CD4-positive, alpha-beta T cell treated with Interleukin-4 for 4 hours (primary cell): Measurements from ENCODE around the gene LY6G6D.
"Not testable (repeated sequence)": the region's sequence is repeated elsewhere in the genome, so short reads cannot be mapped to it uniquely, and the experiment has no call there.

ENCODE experiments used
- DNase-seq: peaks from one replicate; pipeline ENCODE4 v3.0.0-alpha.2; 2020

Gene LY6G6D

DNA sequence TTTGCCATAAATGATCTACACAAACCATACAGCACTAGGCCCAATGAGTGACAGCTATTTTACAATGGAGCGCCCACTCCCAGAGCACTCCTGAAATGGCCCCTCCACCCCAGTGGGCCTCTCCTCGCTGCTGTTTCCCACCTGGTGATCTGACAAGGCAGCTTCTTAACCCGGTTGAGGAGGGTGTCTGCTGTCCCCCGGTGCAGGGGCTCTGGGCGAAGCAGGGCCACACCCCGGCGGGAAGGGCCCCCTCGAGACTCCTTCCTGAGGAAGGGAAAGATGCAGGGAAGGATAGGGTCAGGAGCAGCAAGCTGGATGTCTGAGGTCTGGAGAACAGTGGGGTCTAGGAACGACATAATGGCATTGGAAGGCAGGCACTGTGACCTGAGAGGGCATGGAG, 22.3 kb upstream of the LY6G6D start:
- DNase-seq: no peak

DNA sequence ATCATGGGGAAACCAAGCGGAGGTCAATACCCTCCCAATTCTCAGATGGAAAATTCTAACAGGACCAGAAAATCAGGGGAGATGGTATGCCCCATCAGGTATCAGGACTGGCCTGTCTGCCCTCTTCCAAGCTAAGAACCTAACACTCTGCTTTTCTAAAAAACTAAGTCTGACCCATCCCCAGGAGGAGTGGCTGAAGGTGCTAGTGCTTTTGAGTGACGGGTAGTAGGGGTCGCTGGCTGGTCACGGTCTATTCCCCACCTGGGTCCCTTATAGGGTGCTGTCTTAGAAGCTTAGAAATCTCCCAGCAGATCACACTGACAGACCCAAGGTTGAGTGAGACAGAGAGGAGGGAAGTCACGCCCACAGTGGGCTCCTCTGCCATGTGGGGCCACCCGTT, 21.6 kb upstream of the LY6G6D start:
- no peak for DNase-seq

- peak; percentile 27 for DNase-seq
Measured at GRCh38 chr6:31697555-31697954, 17.6 kb upstream of the LY6G6D start.

- no peak for DNase-seq
Measured at GRCh38 chr6:31700740-31701401, 14.3 kb upstream of the LY6G6D start.

DNA sequence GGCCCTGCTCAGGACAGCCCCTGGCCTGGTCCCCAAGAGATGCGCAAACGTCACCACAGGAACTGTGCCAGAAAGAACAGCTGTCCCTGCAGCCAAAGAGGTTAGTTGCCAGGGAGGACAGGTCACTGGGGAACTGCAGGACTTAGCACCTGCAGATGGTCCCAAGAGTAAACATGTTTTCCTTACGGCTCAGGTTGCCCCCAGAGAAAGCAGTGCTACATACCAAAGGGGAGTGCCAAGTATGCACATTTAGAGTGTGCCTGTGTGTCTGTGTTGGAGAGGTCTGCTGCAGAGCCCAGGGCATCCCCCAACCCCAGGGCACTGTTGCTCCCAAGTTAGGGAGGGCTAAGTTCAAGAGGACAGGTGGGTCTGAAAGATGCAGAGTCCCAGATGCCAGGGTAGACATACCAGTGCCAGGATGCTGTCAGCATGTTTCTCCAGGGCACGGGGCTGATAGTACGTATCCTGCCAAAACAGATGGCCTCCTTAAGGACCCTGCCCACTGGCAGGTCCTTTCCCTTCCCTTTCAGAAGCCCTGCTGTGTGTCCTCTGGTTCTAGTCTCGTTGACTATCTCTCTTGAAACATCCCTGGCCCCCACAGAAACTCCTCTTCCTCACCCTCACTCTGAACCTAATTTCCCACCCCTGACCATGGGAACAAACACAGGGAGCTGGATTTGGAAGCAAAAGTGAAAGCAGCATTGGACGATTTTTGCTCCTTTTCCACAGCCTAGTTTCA, 13.3 kb upstream of the LY6G6D start:
- no peak for DNase-seq

- peak; percentile 17 for DNase-seq
Measured at GRCh38 chr6:31702405-31702818, 12.7 kb upstream of the LY6G6D start.

GRCh38 chr6:31702819-31703716, 12.1 kb upstream of the LY6G6D start, which contains the start of gene ABHD16A:
Gene ABHD16A (minus strand): TSS chr6:31703324. CDS start chr6:31703281, 43 bp downstream.
- DNase-seq: peak; percentile 98

DNA sequence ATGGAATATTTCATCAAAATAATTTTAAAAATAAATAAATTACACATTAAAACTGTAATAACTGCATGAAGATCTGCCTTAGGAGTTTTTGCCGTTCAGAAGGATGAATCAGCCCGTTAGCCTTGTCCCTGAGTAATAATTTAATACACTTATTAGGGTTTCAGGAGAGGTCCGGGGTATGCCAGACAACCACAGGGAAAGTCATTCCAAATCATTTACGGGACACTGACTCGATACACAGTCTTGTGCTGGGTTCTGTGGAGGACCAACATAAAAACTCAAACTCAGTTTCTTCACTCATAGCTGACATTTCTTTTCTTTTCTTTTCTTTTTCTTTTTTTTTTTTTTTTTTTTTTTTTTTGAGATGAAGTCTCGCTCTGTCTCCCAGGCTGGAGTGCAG, 9.2 kb upstream of the LY6G6D start:
- no peak for DNase-seq

DNA sequence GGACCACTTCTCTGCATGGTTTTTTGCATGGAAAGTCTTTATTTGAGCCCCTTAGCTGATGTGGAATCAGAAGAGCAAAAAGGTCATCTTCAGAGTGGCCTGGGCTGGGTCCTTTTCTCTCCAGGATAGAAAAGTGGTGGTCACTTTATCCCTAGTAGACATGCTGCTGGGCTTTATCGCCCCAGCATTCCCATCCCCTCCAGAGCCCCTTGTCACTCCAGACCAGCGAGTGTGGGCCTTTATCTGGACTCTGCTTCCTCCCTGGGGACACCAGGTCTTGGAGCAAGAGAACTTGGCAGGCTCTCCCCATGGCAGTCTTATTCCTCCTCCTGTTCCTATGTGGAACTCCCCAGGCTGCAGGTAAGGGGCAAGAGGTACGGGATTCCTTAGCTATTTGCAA, 8.5 kb upstream of the LY6G6D start, which contains the start of gene LY6G6F:
TSS of gene LY6G6F (plus strand) at position 268 of the 400 bp plus-strand sequence. CDS start at position 309, 41 bp downstream.
- DNase-seq: no peak

DNA sequence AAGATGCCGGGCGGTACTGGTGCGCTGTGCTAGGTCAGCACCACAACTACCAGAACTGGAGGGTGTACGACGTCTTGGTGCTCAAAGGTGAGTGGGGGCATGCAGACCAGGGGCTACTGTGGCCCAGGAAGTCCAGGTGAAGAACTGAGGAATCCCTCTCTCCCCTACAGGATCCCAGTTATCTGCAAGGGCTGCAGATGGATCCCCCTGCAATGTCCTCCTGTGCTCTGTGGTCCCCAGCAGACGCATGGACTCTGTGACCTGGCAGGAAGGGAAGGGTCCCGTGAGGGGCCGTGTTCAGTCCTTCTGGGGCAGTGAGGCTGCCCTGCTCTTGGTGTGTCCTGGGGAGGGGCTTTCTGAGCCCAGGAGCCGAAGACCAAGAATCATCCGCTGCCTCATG, 7.4 kb upstream of the LY6G6D start:
- DNase-seq: no peak

- DNase-seq: no peak
Measured at GRCh38 chr6:31708224-31708623, 6.9 kb upstream of the LY6G6D start.

DNA sequence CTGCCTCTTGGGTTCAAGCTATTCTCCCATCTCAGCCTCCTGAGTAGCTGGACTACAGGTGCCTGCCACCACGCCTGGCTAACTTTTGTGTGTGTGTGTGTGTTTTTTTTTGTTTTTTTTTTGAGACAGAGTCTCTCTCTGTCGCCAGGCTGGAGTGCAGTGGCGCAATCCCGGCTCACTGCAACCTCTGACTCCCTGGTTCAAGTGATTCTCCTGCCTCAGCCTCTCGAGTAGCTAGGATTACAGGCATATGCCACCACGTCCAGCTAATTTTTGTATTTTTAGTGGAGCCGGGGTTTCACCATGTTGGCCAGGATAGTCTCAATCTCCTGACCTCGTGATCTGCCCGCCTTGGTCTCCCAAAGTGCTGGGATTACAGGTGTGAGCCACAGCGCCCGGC, 6.0 kb upstream of the LY6G6D start:
- not testable (repeated sequence) for DNase-seq

DNA sequence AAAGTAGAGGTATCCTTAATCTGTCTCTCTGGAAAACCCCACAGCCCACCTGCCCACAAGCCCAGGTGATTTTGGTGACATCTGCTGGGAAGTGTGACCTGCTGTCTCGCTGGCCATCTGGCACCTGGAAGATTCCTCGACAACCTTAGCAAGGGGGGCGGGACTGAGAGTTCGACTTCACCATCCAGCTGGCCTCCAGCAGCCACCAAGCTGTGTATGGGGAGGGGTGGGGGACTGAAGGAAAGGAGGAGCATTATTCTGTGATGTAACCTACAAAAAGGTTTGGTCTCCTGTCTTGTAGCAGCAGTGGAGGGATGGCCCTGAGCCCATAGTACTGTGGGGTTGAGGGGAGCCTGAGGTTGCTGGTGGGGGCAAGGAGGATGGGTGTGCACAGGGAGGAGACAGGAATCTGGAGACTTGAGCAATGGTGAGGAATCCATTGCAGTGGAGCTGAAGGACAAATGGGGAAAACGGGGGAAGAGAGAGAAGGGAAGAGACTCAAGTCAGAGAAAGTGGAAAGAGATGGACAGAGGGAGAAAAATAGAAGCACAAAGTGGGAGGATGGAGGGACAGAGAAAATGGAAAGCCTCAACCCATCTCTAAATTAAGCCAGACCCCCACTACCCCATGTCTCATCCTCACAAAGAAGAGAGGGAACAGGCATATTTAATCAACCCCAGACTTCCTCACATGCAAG, 4.5 kb upstream of the LY6G6D start:
- no peak for DNase-seq

DNA sequence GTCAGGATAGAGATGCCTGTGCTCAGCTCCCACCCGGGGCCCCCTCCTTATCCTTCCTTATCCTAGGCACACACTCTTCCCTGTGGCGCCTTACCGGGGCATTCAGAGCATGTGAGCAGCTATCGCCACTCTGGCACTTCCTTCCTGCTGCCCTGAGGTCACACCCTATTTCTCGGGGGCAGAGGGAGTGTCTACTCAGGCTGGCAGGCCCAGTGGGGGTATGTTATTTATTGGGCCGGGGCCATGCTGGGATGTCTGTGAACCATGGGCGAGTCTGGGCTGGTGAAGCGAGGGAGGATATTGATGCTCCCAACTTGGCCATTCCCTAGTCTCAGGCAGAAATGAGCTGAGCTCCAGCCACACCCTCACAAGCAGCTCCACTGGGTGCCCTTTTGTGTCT, 3.9 kb upstream of the LY6G6D start:
- no peak for DNase-seq

GRCh38 chr6:31712296-31712695, 2.9 kb upstream of the LY6G6D start:
- DNase-seq: peak; percentile 9

GRCh38 chr6:31713465-31713864, 1.7 kb upstream of the LY6G6D start:
- DNase-seq: no peak

- no peak for DNase-seq
Measured at GRCh38 chr6:31713991-31714684, 1.0 kb upstream of the LY6G6D start.

GRCh38 chr6:31717499-31718222, 2.5 kb downstream of the LY6G6D start:
- DNase-seq: no peak

GRCh38 chr6:31718265-31718664, 3.1 kb downstream of the LY6G6D start:
- no peak for DNase-seq

- DNase-seq: no peak
Measured at GRCh38 chr6:31719001-31719400, 3.9 kb downstream of the LY6G6D start.

GRCh38 chr6:31720196-31720770, 5.1 kb downstream of the LY6G6D start:
- no peak for DNase-seq
